SU-DHL-6 (cell line): ENCODE results near the gene LRRC75B.

Source experiments
- H2AFZ ChIP-seq: fragments of 200-600 bp; sonication (generic); 2 replicates; pipeline ENCODE4 v1.6.1; 2014; ENCODE audit warnings: low read depth, mild to moderate bottlenecking, moderate library complexity, mixed read lengths, antibody characterized with exemption, low read length; ENCODE audit not compliant: severe bottlenecking
- H3F3A ChIP-seq: fragments of 200-600 bp; shearing (Covaris generic); 2 replicates; pipeline ENCODE4 v1.6.0; 2016; ENCODE audit warnings: antibody characterized with exemption, mild to moderate bottlenecking; ENCODE audit not compliant: insufficient read depth
- H3K27ac ChIP-seq: fragments of 200-600 bp; sonication (generic); 2 replicates; pipeline ENCODE4 v1.5.1; 2016; ENCODE audit warnings: low read depth, mild to moderate bottlenecking, low read length, moderate library complexity, mixed read lengths
- H3K27me3 ChIP-seq: fragments of 200-600 bp; sonication (generic), shearing (Covaris generic); 2 replicates; pipeline ENCODE4 v1.6.0; 2014; ENCODE audit warnings: mild to moderate bottlenecking, low read length
- H3K36me3 ChIP-seq: fragments of 200-600 bp; sonication (generic); 2 replicates; pipeline ENCODE4 v1.6.1; 2014; ENCODE audit warnings: mild to moderate bottlenecking, low read length, mixed read lengths
- H3K4me2 ChIP-seq: fragments of 300-600, 200-600 bp; shearing (Covaris generic), sonication (generic); 2 replicates; pipeline ENCODE4 v1.6.0; 2014; ENCODE audit warnings: low read length, low read depth, mild to moderate bottlenecking; ENCODE audit not compliant: poor library complexity, severe bottlenecking
- H3K4me3 ChIP-seq: fragments of 200-600 bp; sonication (generic); 2 replicates; pipeline ENCODE4 v1.5.1; 2014; ENCODE audit warnings: antibody characterized with exemption, low read length, mild to moderate bottlenecking, mixed read lengths; ENCODE audit not compliant: insufficient read depth, poor library complexity, severe bottlenecking
- H3K79me2 ChIP-seq: fragments of 200-600 bp; sonication (generic); 2 replicates; pipeline ENCODE4 v1.6.1; 2014; ENCODE audit warnings: mild to moderate bottlenecking, low read length, moderate library complexity; ENCODE audit not compliant: insufficient read depth
- H3K9ac ChIP-seq: fragments of 200-600 bp; sonication (generic); 2 replicates; pipeline ENCODE4 v1.7.0; 2014; ENCODE audit warnings: mild to moderate bottlenecking, low read length
- H3K9me2 ChIP-seq: fragments of 200-600 bp; sonication (generic); replicated peaks from 2 replicates; pipeline ENCODE4 v1.6.1; 2014; ENCODE audit warnings: low read length; ENCODE audit not compliant: insufficient read depth
- H3K9me3 ChIP-seq: fragments of 200-600 bp; sonication (generic); 2 replicates; pipeline ENCODE4 v1.6.1; 2014; ENCODE audit warnings: low read length, mixed read lengths; ENCODE audit not compliant: insufficient read depth
- H4K20me1 ChIP-seq: fragments of 200-600 bp; sonication (generic); 2 replicates; pipeline ENCODE4 v1.6.1; 2014; ENCODE audit warnings: low read depth, mild to moderate bottlenecking, antibody characterized with exemption, low read length, moderate library complexity, mixed read lengths
- EZH2phosphoT487 ChIP-seq: fragments of 200-600 bp; sonication (generic), shearing (Covaris generic); conservative IDR thresholded peaks from 2 replicates; pipeline ENCODE4 v1.6.1; 2018; ENCODE audit warnings: mild to moderate bottlenecking, antibody characterized with exemption, low read length, moderate library complexity, mixed read lengths
- TF ChIP-seq, protein P1 (sequence below): fragments of 200-600 bp; sonication (generic); IDR thresholded peaks from one replicate; pipeline ENCODE4 v1.5.1; 2017; ENCODE audit warnings: antibody characterized with exemption, mild to moderate bottlenecking, low read length, moderate library complexity; ENCODE audit not compliant: insufficient read depth, poor library complexity, severe bottlenecking

Gene LRRC75B

DNA sequence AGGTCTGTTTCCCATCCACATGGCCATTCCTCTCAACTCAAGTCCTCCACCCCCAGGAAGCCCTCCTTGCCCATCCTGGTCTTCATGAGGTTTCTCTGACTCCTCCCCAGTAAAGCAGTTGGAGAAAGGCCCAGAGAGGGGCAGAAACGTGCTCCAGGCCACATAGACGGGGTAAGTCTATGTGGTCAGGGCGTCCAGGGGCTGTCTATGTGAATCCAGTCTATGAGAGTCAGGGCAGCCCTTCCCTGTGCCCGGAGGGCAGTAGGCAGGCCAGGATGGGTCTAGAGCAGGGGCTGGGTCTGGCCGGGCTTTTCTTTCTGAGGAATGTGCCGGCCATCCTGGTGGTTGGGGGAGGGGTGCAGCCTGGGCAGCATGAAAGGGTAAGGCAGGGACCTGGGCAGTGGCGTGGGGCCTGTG, 49.7 kb downstream of the LRRC75B start:
- no peak overlapping the region for H2AFZ ChIP-seq
- TF ChIP-seq, protein P1, sequence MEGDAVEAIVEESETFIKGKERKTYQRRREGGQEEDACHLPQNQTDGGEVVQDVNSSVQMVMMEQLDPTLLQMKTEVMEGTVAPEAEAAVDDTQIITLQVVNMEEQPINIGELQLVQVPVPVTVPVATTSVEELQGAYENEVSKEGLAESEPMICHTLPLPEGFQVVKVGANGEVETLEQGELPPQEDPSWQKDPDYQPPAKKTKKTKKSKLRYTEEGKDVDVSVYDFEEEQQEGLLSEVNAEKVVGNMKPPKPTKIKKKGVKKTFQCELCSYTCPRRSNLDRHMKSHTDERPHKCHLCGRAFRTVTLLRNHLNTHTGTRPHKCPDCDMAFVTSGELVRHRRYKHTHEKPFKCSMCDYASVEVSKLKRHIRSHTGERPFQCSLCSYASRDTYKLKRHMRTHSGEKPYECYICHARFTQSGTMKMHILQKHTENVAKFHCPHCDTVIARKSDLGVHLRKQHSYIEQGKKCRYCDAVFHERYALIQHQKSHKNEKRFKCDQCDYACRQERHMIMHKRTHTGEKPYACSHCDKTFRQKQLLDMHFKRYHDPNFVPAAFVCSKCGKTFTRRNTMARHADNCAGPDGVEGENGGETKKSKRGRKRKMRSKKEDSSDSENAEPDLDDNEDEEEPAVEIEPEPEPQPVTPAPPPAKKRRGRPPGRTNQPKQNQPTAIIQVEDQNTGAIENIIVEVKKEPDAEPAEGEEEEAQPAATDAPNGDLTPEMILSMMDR: no peak
- no peak for TF ChIP-seq EZH2phosphoT487
- no peaks in the 10 kb centered on the region for H3K79me2 ChIP-seq
- H3K36me3 ChIP-seq: no peaks in the 10 kb centered on the region
- H3K27me3 ChIP-seq: no peaks in the 10 kb centered on the region
- no peaks in the 10 kb centered on the region for H4K20me1 ChIP-seq
- no peak overlapping the region for H3K4me3 ChIP-seq
- no peaks in the 10 kb centered on the region for H3F3A ChIP-seq
- H3K4me2 ChIP-seq: no peak overlapping the region
- no peak overlapping the region for H3K9ac ChIP-seq
- no peaks in the 10 kb centered on the region for H3K9me3 ChIP-seq
- H3K27ac ChIP-seq: no peak overlapping the region
- H3K9me2 ChIP-seq: no peaks in the 10 kb centered on the region

DNA sequence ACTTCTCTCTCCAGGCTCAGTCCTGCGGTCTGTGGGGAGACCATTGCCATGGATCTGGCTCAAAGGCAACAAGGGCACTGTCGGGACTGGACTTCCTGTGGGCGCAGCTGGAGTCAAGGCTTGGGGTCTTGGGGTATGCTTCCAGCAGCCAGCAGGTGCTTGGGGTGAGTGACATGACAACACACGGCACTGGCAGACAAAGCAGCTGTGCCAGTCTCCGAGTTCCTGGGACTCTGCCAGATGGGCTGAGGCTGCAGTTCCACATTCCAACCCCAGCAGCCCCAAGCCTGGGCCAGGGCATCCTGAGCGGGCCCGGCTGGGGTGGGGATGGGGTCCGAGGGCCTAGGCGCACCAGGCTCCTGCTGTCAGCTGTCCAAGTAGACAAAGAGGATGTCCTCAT, 50.2 kb downstream of the LRRC75B start:
- H3K79me2 ChIP-seq: no peaks in the 10 kb centered on the region
- no peak overlapping the region for H2AFZ ChIP-seq
- no peaks in the 10 kb centered on the region for H3K9me2 ChIP-seq
- H4K20me1 ChIP-seq: no peaks in the 10 kb centered on the region
- H3K27me3 ChIP-seq: no peaks in the 10 kb centered on the region
- no peaks in the 10 kb centered on the region for H3F3A ChIP-seq
- no peak overlapping the region for H3K4me3 ChIP-seq
- no peaks in the 10 kb centered on the region for H3K9me3 ChIP-seq
- no peak overlapping the region for H3K27ac ChIP-seq
- H3K36me3 ChIP-seq: no peaks in the 10 kb centered on the region
- no peak overlapping the region for H3K4me2 ChIP-seq
- H3K9ac ChIP-seq: no peak overlapping the region
- TF ChIP-seq EZH2phosphoT487: no peak
- TF ChIP-seq, protein P1: no peak

DNA sequence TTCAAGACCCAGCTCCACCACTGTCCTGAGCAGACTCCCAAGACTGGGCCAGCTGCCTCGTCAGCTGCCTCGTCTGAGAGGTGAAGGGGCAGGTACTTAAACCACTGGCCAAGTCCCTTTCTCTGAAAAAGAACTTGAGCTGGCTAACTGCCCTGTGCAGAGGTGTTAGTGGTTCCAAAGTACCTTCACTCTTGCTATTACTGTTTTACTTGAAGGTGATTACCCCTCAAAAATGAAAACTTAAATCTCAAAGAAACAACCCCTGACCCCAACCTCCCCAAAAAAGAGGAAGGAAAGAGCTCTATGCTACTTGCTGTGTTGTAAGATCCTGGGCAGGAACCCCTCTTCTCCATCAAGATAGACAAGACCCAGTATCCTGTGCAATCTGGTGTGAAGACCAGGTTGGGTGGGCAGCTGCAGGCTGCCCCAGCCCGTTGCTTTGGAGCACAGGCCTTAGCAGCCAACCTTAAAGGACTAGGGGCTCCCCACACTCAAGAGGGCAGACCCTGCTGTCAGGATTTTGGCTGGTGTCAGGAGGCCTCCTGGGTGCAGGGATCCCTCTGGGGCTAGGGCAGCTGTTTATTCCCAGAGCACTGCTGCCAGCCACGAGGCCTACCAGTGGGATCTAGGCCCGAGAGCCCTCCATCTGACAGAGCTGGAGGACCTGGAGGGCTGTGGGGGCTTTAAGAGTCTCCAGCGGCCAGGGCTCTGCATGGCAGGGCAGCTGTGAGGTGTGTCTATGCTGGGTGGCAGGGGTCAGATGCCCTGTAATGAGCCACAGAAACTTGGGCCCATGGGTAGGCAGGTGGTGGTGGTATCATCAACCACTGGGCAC, 51.0 kb downstream of the LRRC75B start:
- no peaks in the 10 kb centered on the region for H3K27me3 ChIP-seq
- H3K9me2 ChIP-seq: no peaks in the 10 kb centered on the region
- H3K9ac ChIP-seq: no peak overlapping the region
- H4K20me1 ChIP-seq: no peaks in the 10 kb centered on the region
- no peaks in the 10 kb centered on the region for H3K9me3 ChIP-seq
- TF ChIP-seq, protein P1: no peak
- TF ChIP-seq EZH2phosphoT487: no peak
- H3K79me2 ChIP-seq: no peaks in the 10 kb centered on the region
- H2AFZ ChIP-seq: no peak overlapping the region
- no peaks in the 10 kb centered on the region for H3K36me3 ChIP-seq
- no peak overlapping the region for H3K4me3 ChIP-seq
- H3K27ac ChIP-seq: no peak overlapping the region
- H3K4me2 ChIP-seq: no peak overlapping the region
- H3F3A ChIP-seq: no peaks in the 10 kb centered on the region
